HG02642 (cell line): ENCODE data around the gene NID1.
"Not testable (repeated sequence)": the region's sequence is repeated elsewhere in the genome, so short reads cannot be mapped to it uniquely, and the experiment has no call there.

Experiments
- ATAC-seq: cut with Tn5 transposase; IDR thresholded peaks from one replicate; pipeline ENCODE4 v1.9.1; 2021; ENCODE audit warnings: mild to moderate bottlenecking; ENCODE audit not compliant: unreplicated experiment, poor library complexity

The NID1 gene

DNA sequence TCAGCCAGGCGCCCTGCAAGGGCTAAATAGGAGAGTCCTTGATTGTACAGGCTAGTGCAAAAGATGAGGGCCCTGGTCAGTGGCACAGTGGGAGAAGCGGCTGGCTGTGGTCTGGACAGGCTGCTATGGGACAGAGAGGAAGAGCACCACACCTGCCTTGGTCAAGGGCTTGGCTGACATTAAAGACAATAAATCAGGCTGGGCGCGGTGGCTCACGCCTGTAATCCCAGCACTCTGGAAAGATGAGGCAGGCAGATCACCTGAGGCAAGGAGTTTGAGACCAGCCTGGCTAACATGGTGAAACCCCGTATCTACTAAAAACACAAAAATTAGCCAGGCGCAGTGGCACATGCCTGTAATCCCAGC, 62.9 kb downstream of the NID1 start:
- no peak for ATAC-seq

- ATAC-seq = no peak
Observed at GRCh38 chr1:236000781-236001180, 64.1 kb downstream of the NID1 start.

- ATAC-seq = peak; percentile 77
Observed at GRCh38 chr1:235999259-235999925, 65.5 kb downstream of the NID1 start.

GRCh38 chr1:235998812-235999211, 66.1 kb downstream of the NID1 start:
- peak; percentile 33 for ATAC-seq

- no peak for ATAC-seq
Observed at GRCh38 chr1:235997931-235998330, 67.0 kb downstream of the NID1 start.

DNA sequence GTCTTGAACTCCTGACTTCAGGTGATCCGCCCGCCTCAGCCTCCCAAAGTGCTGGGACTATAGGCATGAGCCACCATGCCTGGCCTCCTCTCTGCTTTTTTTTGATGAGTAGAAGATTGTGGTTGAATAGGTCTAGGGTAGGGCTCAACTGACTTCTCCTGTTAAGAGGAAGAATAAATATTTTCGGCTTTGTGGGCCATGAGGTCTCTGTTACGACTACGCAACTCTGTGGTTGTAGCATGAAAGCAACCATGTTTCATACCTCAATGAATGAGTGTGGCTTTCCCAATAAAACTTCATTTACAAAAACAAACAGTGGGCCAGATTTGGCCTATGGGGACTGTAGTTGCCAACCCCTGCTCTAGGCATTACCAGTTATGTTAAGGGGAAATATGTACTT, 67.8 kb downstream of the NID1 start:
- ATAC-seq = no peak

- ATAC-seq = peak; percentile 33
Observed at GRCh38 chr1:235996048-235996785, 68.7 kb downstream of the NID1 start.

- ATAC-seq = no peak
Observed at GRCh38 chr1:235995511-235995910, 69.4 kb downstream of the NID1 start.

DNA sequence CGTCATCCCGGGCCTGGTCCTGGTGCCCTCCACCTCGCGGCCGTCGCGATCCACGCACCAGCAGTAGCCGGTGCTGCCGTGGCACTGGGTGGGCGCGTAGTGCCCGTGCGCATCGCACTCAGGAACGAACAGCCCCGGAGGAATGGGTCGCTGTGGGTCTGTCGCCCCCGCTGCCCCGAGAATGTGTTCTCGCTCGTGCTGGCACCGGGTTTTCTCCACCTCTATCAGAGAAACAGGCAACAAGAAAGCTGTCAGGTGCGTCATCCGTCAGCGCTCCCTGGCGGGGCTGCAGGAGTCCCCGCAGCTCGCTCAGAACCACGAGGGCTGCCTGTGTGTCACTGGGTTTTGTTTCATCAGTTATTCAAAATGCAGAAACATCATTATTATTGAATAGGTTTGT, 71.2 kb downstream of the NID1 start:
- ATAC-seq = no peak

DNA sequence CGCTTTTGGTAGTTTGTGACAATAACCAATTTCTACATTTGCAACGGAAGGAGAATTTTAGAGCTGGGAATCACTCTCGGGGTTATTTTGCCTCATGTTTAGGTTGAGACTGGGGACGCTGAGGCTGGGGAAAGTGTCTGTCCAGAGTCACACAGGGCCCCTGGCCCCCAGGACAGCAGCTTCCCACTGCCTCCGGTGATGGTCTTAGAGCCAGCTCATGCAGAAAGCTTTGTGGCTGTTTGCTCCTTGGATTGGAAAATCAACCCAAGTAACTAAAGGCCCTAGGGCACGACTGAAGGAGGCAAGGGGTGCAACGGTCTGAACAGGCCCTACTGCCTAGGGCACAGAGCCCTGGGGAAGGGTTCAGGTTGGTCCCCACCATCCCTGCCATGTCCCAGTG, 72.0 kb downstream of the NID1 start:
- no peak for ATAC-seq

- ATAC-seq = no peak
Observed at GRCh38 chr1:235992346-235992745, 72.5 kb downstream of the NID1 start.

DNA sequence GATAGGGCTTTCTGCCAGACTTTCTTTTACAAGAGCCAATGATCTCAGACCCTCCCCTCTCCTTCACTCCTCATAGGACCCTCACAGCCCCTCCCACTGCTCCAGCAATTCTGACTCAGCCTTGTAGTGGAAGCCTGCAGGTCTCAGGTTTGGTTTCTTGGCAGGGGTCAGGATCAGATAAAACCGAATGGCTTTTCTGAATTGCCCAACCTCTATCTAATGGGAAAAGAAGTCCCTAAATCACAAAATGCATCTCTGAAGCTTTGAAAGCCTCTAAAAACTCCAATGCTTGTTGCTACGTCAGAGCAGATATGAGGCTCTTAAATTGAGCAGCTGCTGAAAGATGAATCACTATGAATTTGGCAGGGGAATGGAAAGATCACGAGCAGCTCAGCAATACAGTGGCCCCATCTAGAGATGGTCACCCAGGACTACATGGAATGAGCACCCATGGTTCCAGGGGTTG, 74.5 kb downstream of the NID1 start:
- no peak for ATAC-seq

DNA sequence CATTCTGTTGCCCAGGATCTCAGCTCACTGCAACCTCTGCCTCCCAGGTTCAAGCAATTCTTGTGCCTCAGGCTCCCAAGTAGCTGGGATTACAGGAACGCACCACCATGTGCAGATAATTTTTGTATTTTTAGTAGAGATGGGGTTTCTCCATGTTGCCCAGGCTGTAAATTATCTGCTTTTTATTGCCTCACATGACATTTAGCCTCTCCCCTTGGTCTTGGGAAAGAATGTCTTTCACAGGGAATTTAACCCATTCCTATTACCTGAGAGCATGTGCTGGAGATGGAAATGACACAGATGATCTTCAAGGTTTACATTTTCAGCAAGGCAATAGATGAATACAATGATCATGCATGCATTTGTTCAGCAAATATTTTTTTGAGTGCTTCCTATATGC, 75.8 kb downstream of the NID1 start:
- ATAC-seq = no peak

- ATAC-seq = peak; percentile 60
Observed at GRCh38 chr1:235986869-235987268, 78.0 kb downstream of the NID1 start.

DNA sequence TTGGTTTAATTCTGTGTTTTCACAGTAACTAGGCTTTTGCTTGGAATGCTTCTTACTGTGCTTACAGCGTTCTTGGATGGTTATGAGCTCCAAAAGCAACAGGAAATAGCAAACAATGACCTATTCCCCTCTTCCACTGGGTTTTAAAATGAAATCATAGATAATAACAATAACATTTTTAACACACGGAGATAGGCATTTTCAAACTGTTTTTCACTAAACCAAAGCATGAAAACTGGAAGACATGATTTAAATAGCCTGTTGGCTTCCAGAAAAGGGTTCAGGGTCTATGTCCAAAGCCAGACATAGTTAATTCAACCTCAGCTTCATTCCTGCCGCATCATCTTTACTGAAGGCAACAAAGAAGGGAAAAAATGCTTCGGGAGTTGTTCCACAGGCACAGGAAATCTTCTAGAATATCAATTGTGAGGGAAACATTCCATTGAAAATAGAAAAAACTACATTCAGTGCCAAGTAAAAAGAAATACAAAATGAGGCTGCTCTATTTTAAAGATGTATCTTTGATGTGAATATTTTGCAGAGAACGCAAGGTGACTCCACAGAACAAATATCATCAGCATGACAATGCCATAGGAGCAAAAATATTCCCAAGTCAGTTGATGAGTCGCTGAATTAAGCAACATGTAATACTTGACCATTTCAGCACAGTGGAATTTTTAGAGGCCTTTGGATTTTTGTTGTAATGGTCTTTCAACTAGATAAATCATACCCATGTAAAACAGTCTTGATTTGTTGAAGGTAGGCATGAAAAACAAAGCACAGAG, 80.7 kb downstream of the NID1 start:
- no peak for ATAC-seq

DNA sequence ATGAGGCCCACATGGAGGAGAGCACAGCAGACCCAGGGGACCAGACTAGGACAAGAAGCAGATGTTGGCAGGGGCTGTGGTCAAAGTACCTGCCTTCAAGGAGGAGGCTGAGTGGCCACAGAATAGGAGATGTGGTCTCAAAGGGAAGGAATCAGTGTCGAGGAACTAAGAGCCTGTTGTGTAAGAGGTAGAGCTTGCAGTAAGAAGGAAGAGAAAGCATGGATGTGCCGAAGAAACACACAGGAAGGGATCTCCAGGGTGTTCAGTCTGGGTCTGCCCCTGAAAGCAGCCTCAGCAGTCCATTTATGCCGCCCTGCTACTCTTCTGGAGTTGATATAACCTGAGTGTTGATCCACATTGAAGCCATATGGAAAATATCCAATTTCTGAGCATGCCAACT, 83.9 kb downstream of the NID1 start:
- no peak for ATAC-seq

DNA sequence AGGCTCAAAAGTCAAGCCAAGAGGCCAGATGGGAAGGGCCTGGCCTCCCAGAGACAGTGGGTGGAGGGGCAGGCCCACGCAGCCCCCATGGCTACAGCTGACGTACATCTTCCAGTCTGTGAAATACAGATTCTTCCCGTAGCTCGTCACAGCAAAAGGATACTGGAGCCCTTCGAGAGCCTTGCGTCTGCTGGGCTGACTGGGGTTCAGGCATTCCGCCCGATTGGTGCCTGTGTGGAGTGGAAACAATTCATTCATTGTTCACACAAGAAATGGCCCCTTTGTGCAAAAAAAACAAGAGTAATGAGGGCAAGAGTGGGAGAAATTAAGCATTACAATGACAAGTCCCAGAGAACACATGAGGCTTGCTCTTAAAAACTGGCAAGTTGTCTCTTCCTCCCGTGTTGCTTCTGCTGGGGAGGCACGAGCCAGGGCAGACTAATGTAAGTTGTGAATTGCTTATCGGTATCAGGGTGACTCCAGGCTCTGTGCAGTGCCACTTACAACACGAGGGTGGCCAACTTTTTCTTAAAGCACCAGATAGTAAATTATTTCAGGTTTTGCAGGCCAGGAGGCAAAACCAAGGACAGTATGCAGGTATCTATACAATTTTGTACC, 85.1 kb downstream of the NID1 start:
- no peak for ATAC-seq

GRCh38 chr1:235979176-235979575, 85.7 kb downstream of the NID1 start:
- ATAC-seq = no peak

GRCh38 chr1:235976490-235976889, 88.4 kb downstream of the NID1 start:
- ATAC-seq = no peak

- no peak for ATAC-seq
Observed at GRCh38 chr1:235974616-235975015, 90.3 kb downstream of the NID1 start.

- not testable (repeated sequence) for ATAC-seq
Observed at GRCh38 chr1:235972691-235973090, 92.2 kb downstream of the NID1 start.
